LoVo (cell line): ENCODE results near the gene KDF1.

Experiments used
- DNase-seq: peaks from one replicate; pipeline ENCODE4 v3.0.0-alpha.2; 2016; ENCODE audit warnings: low spot score

KDF1 gene

DNA sequence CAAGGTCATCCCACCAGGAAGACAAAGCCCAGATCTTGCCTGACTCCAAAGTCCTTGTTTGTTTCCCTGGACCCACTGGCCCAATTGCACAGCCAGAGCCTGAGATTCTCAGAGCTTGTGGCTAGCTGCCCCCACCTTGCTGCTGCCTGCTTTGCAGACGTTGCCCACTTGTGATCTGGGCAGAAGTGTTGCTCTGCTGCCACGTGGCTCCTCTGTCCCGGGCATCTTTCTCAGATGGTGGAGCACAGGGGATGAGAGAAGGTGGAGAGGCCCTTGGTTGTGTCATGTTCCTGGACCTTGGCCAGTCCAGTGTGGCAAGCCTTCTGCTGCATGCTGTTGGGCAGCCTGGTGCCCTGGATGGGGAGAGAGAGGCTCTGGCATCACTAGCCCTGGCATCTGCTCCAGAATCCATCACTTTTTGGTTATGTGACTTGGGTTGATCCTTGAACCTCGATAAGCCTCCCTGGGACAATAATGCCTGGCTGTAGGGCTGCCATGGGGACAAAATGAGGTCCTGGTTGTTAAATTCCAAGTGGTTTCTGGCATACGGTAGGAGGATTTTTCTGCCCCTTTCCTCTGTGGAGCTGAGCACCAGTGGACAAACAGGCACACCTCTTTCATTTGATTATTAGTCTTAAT is 44.9 kb downstream of the KDF1 start:
- DNase-seq = no peak

DNA sequence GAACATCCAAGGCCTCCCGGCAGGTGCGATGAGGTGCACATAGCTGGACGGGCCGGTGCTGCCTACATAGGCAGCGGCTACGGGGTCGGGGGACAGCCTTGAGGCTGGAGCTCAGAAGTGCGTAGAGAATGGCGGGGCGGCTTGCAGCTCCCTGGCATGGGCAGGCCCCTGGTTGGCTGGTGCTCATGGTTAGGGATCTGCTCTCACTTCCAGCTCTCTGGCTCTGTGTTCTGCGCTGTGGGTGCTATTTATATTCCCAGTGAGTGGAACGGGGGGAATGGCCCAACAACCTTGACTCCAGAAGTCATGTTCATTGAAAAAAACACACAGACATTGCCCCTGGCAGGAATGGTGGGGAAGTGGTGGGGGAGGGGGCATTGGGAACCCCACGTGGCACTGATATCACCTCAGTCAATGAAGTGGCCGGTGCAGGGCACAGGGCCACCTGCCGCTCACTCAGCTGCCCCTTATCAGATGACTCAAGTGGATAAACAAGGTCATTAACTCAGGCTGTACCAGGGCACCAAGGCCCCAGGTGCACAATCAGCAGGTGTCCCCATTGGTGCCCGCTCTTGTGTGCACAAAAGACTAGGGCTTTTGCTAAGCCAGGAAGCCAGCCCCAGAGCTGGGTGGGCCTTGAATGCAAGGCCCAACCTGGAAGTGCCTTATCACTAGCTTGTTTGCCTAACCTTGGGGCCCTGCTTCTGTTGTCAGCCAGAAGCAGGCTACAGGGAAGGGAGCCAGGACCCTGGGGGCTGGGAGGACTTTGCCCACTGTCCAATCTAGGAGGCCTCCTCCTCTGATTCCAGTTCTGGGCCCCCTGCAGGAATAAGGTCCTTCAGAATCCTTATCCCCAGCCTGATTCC is 46.3 kb downstream of the KDF1 start, which contains the start of gene NR0B2:
Gene NR0B2, minus strand, starts transcription at position 222 of the 866 bp plus-strand sequence. Its CDS starts 35 bp downstream, at position 187.
- peak; percentile 72 for DNase-seq

DNA sequence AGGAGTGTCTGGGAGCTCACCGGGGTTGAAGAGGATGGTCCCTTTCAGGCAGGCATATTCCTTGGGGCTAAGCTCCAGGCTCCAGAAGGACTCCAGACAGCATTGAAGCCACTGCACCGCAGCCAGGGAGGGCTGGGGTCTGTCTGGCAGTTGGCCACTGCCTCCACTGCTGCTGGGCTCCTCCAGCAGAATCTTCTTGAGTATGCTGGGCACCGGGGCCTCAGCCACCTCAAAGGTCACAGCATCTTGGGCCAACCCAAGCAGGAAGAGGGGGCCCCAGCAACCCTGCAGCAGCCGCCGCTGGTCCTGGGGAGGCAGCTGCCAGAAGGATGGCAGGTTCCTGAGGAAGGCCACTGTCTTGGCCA is 46.9 kb downstream of the KDF1 start:
- no peak for DNase-seq

DNA sequence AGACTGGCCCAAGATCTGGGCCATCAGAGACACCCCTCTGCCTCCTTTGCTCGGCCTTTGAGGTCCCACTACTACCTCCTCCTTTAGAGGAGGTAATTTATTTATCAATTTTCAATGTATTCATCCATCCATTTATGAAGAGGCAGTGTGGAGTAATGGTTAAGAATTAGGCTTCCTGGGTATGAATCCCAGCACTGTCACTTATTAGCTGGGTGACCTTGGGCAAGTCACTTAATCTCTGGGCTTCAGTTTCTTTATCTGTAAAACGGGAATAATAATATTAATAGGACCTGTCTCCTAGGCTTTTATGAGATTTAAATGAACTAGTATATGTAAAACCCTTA is 48.1 kb downstream of the KDF1 start:
- DNase-seq = no peak

DNA sequence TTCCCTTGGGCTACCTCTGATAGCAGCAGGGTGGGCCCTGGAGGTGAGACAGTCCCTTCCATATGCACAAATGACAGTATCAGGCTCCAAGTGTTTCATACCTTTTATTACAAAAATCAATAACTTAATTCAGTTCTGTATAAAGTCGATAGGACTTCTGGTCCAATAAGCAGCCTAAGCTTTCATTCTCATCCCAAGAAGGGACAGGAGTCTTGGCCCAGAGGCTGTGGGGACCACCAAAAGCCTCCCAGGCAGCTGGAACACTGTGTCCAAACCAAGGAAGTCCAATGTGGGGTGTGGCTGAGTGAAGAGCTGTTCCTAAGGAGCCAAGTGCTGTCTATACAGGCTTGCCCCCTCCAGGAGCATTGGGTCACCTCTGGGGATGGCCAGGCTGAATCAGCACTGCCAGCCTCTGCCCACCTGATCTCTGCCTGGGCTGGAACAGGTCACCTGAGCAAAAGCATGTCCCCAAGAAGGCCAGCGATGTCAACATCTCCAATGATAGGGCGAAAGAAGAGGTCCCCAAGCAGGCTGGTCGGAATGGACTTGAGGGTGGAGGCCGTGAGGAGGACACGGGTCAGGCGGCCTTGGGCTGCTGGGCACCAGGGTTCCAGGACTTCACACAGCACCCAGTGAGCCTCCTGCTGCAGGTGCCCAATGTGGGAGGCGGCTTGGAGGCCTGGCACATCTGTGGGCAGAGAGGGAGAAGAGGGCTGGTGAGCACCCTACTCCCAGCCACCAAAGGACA is 48.7 kb downstream of the KDF1 start:
- DNase-seq = no peak

DNA sequence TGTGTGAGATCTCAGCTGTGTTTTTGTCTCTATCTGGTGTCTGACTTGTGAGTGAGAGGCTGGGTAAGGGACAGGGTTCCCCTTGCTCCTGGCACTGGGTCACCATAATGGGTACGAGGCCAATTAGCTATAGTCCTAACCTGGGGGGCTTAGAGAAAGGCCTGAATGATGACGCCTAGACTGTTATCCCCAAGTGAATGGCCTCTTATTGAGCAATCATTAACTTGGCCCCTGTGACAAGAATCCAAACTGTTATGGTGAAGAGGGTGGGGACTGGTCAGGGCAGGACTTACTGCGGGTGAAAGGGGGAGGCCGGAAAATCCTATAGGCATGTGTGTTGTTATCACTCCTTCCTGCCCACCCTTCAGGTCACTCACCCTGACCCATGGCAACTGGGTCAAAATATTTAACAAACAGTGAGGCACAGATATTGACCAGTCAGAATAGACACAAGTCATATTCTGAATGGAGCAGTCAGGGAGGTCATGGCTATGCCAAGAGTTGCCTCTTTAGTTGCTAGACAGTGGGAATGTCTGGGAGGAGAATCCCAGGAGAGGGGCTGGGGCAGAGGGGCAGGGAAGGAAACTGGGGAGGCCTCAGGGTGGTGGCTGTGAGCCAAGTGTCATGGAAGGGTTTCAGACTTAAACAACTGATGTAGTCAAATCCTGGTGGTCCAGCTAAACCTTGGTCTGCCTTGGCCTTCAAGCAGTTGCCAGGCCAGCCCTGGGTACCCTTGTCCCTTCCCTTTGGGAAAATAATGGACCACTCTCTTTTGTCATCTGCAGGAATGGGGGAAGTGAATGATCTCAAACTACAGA is 49.7 kb downstream of the KDF1 start:
- no peak for DNase-seq

DNA sequence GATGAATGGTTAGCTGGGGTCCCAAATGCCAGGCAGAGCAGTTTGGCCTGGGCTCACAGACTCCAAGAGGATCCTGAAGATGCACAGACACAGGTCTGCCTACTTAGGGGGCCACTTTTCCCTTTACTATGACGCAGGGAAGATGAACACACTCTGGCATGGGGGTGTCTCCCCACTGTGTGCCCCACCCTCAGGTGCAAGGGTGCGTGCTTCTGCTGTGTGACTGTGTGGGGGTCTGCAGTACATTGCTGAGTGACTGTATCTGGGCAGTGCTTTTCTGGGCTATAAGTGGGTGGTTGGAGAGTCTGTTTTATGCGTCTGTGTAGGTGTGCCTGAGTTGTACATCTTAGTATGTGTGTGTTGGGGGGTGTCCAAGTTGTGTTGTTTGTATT is 50.3 kb downstream of the KDF1 start:
- no peak for DNase-seq

DNA sequence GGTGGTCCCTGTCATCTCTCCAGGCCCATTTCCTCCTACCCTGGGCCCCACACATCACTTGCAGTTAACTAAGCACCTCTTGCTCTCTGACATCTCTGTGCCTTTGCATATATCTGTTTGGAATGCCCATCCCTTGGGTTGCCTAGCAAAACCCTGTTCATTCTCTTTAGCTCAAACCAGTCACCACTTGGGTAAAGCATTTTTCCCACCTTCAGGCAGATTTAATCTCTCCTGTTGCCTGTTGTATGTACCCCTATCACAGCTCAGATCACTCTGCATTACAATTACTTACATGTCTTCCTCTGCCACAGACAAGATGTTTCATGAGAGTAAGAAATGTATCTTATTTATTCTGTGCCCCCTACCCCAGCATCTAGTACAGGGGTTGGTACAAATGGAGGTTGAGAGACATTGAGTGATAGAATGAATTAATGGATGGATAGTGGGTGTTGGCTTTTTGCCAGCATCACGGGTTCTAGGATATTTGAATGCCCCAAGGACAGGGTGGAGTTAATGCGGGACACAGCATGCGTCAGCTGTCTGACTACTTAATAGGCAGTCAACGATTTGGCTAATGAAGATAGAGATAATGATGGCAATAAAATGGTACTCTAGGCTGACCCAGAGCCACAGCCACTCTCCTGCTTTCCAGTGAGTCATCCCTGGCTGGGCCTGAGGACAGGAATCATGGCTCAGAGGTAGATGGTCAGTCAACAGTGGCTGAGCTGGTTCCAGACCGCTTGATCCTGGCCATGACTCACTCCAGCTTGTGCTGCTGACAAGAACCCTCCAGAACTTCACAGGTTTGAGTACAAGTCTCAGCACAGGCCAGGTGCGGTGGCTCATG is 53.0 kb downstream of the KDF1 start:
- DNase-seq = peak; percentile 42

DNA sequence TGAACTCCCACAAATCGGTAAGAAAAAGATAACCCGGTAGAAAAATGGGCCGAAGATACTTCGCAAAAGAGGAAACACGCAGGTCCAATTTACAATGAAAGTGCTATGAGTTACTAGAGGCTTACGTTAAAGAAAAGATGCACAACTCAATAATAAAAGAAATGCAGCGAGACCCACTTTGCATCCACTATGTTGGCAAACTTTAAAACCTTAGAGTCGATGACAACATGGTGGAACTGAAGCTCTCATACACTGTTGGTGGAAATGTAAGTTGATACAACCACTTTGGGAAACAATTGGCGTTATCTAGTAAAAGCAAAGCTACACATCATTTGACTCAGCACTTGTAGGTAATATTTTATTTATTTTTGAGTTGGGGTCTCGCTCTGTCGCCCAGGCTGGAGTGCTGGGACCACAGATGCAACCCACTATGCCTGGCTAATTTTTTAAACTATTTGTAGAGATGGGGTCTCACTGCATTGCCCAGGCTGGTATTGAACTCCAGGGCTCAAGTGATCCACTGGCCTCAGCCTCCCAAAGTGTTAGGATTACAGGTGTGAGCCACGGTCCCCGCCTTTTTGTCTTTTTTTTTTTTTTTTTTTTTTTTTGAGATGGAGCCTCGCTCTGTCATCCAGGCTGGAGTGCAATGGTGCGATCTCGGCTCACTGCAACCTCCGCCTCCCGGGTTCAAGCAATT is 59.3 kb downstream of the KDF1 start:
- no peak for DNase-seq

DNA sequence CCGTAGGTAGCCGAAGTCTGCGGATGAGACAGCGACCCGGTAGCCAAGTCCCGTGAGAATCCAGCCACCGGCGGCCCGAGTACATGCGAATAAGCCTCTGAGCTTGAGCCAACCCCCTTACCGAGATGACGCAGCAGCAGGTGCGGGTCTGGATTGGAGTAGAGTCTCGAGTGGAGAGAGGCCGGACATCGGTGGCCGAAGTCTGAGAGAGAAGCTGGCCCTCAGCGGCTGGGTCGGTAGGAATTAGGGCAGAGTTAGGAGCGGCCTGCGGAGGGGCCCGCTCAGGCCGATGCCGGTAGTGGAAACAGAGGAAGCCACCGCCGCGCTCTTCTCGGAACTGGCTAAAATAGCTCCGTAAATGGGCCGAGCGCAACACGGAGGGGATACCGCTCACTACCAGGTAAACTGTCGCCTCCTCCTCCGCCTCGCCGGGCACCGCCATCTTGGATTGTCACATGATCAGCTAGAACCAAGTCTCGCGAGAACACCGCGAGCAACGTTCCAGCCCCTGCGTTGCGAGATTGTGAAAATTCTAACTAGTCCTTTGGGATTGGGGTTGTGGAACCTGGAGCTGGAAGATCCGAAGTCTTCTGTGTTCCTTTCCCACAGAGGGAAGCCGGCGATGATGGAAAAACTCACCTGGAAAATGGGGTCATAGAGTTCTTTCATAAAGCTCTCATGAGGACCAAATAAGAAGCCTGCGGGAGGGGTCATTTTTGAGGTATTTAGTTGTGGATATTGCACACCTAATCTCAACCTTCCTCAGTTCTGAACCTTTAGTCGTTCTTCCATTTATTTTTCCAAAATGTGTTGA is 60.1 kb downstream of the KDF1 start, which contains the start of gene GPATCH3:
Gene GPATCH3, minus strand, starts transcription at position 467 of the 814 bp plus-strand sequence. Its CDS starts 25 bp downstream, at position 442.
- peak; percentile 94 for DNase-seq
